Esophagus squamous epithelium (tissue), 4 donors: ENCODE results near the gene CARD14.

Experiments used
- POLR2A ChIP-seq, 4 donors: fragments of 450-650 bp; IDR thresholded peaks; one replicate each; pipeline ENCODE4 v1.6.1; 2017; ENCODE audit warnings: antibody characterized with exemption in 4 of 4, mild to moderate bottlenecking in 4 of 4, moderate library complexity in 3 of 4
- TF ChIP-seq, protein P1 (sequence below), 6 experiments: fragments of 450-650 bp in 4 of 6; fragments of 200-600 bp in 2 of 6; sonication (generic) in 2 of 6; IDR thresholded peaks; one replicate each; pipeline ENCODE4 v1.5.1; 2016 to 2019; ENCODE audit warnings: antibody characterized with exemption in 6 of 6, mild to moderate bottlenecking in 4 of 6, moderate library complexity in 4 of 6

DNA sequence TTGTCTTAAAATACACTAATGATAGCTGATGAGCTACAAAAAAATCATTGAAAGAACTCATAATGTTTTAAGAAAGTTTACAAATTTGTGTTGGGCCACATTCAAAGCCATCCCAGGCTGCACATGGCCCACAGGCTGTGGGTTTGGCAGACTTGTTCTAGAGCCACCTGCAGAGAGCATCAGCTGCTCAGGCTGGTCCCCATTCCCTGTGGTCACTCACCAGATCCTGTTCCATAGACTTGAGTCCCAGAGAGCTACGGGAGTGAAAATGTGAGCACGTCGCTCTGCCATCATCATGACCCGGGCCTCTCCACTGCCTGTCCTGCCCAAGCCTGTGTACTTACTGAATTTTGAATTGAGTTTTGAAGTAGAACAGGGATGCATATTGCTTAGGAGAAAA, 57.3 kb downstream of the CARD14 start:
- TF ChIP-seq, protein P1, sequence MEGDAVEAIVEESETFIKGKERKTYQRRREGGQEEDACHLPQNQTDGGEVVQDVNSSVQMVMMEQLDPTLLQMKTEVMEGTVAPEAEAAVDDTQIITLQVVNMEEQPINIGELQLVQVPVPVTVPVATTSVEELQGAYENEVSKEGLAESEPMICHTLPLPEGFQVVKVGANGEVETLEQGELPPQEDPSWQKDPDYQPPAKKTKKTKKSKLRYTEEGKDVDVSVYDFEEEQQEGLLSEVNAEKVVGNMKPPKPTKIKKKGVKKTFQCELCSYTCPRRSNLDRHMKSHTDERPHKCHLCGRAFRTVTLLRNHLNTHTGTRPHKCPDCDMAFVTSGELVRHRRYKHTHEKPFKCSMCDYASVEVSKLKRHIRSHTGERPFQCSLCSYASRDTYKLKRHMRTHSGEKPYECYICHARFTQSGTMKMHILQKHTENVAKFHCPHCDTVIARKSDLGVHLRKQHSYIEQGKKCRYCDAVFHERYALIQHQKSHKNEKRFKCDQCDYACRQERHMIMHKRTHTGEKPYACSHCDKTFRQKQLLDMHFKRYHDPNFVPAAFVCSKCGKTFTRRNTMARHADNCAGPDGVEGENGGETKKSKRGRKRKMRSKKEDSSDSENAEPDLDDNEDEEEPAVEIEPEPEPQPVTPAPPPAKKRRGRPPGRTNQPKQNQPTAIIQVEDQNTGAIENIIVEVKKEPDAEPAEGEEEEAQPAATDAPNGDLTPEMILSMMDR (IDR thresholded peaks at IDR 0.05), result no peak
- TF ChIP-seq POLR2A (IDR thresholded peaks at IDR 0.05), result no peak
